GM21390 (cell line): ENCODE data around the gene SLC27A2.
A peak's percentile ranks its signal among the peaks of the same experiment; 100 is the strongest.

Source experiments
- ATAC-seq: cut with Tn5 transposase; IDR thresholded peaks from one replicate; pipeline ENCODE4 v1.9.1; 2021; ENCODE audit not compliant: unreplicated experiment

Gene SLC27A2

GRCh38 chr15:50236433-50236832 lies 54.4 kb downstream of the SLC27A2 start:
- no peak for ATAC-seq

GRCh38 chr15:50238255-50238654 lies 56.3 kb downstream of the SLC27A2 start:
- ATAC-seq, result no peak

- ATAC-seq, result no peak
Observed at GRCh38 chr15:50241684-50242450, 59.9 kb downstream of the SLC27A2 start.

- ATAC-seq, result no peak
Observed at GRCh38 chr15:50244153-50244552, 62.2 kb downstream of the SLC27A2 start.

GRCh38 chr15:50244959-50245624 lies 63.1 kb downstream of the SLC27A2 start:
- no peak for ATAC-seq

- no peak for ATAC-seq
Observed at GRCh38 chr15:50246631-50247030, 64.6 kb downstream of the SLC27A2 start.

GRCh38 chr15:50247819-50248655 lies 66.0 kb downstream of the SLC27A2 start:
- ATAC-seq, result peak; percentile 94

- ATAC-seq, result no peak
Observed at GRCh38 chr15:50248994-50249582, 67.1 kb downstream of the SLC27A2 start.

- no peak for ATAC-seq
Observed at GRCh38 chr15:50249704-50250103, 67.7 kb downstream of the SLC27A2 start.

GRCh38 chr15:50250760-50251394 lies 68.9 kb downstream of the SLC27A2 start:
- no peak for ATAC-seq

GRCh38 chr15:50251638-50252182 lies 69.7 kb downstream of the SLC27A2 start:
- no peak for ATAC-seq

- ATAC-seq, result no peak
Observed at GRCh38 chr15:50252556-50252955, 70.6 kb downstream of the SLC27A2 start.

GRCh38 chr15:50256188-50257041 lies 74.4 kb downstream of the SLC27A2 start:
- ATAC-seq, result no peak

GRCh38 chr15:50257332-50257731 lies 75.3 kb downstream of the SLC27A2 start:
- no peak for ATAC-seq

GRCh38 chr15:50257924-50258323 lies 75.9 kb downstream of the SLC27A2 start:
- no peak for ATAC-seq

- ATAC-seq, result no peak
Observed at GRCh38 chr15:50259276-50259675, 77.3 kb downstream of the SLC27A2 start.

- peak; percentile 46 for ATAC-seq
Observed at GRCh38 chr15:50260969-50261496, 79.0 kb downstream of the SLC27A2 start.

- ATAC-seq, result no peak
Observed at GRCh38 chr15:50261981-50262380, 80.0 kb downstream of the SLC27A2 start.

GRCh38 chr15:50262533-50262932 lies 80.5 kb downstream of the SLC27A2 start:
- ATAC-seq, result no peak
